GM18517 (cell line): ENCODE results near the gene KIAA0825.

Experiments used
- ATAC-seq: cut with Tn5 transposase; IDR thresholded peaks from one replicate; pipeline ENCODE4 v1.9.1; 2021; ENCODE audit warnings: mild to moderate bottlenecking, moderate library complexity; ENCODE audit not compliant: unreplicated experiment

Gene KIAA0825

DNA sequence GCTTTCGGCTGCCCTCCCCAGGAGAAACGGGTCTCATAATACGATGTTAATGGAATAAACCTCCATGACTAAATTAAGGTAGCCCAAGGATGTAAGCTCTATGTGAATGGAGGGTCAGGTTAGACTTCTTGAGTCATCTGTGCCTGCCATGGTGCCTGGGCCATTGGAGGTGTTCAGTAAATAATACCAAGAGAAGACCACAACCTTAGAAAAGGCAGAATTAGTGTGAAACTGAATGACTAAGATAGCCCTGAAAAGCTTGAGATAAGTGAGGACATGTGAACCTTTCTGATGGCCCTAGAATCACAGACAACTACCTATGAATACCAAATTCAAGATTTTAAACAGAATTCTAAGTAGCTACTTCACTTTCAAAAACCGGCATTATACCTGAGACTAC lies 160.6 kb downstream of the KIAA0825 start:
- ATAC-seq = no peak

- ATAC-seq = no peak
Observed at GRCh38 chr5:94445726-94446125, 172.7 kb downstream of the KIAA0825 start.

GRCh38 chr5:94442991-94443390 lies 175.4 kb downstream of the KIAA0825 start:
- no peak for ATAC-seq

DNA sequence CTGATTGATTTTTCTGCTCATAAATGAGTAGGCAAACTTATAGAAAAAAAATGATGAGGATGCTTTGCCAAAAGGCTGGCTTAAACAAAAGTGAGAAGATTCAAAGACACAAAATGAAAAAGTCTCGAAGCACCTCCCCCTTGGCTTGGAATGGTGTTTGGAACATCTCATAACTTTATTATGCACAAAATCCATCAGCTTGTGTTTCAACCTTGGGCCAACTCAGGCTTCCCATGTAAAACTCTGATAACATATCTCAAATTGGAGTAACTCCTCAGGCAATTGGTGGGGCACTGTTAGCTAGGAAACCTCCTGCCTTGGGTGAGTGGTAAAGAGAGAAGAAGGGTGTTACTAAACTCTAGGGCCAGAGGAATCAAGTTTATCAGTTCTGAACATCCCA lies 176.3 kb downstream of the KIAA0825 start:
- ATAC-seq = no peak

DNA sequence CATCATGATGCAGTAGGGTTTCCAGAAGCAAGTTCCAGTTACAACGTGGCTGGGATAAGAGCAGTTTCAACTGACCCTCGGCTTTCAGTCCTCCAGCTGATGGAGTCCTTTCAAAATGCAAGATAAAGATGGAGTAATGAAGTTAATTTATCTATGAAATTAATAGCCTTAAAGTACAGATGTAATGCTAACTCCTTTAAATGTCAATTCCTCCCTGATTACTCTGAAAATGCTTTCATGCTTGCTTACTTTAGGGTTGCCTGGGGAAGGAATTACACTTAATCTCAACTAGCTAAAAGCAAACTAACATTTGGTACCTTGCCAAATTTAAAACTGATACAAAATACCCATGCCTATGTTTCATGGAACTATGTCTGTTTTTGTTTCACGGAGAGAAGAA lies 178.4 kb downstream of the KIAA0825 start:
- no peak for ATAC-seq

DNA sequence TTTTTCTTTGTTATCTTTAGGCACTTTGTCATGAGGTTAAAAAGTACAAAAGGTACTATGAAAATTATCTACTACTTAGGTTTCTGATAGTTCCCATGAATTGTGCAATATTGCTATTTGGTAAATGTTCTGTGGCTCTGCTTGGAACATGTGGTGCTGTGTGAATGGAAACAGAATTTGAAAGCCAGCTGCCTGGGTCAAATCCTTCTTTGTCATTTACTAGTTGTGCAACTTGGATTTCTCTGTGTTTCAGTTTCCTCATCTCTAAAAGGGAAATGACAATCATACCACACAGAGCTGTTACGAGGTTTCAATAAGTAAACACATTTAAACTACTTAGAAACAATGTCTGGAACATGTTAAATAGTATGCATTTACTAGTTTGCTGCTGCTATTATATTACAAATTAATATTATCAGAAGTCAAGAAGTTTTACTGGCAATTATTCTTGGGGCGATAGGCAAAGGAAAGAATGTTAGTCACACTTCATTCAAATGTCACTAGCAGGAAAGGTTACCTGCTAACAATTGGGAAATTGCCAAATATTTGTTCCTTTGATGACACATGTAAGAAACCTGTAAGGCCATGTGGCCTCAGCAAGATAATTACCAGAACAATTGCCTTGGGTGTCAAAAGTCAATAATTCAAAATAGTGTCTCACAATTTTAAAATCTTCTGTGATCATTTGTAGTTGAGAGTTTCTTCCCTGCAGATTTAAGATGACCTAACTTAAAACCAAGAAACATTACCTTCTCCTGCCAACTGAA lies 184.8 kb downstream of the KIAA0825 start:
- no peak for ATAC-seq

GRCh38 chr5:94432499-94432898 lies 185.9 kb downstream of the KIAA0825 start:
- ATAC-seq = no peak

DNA sequence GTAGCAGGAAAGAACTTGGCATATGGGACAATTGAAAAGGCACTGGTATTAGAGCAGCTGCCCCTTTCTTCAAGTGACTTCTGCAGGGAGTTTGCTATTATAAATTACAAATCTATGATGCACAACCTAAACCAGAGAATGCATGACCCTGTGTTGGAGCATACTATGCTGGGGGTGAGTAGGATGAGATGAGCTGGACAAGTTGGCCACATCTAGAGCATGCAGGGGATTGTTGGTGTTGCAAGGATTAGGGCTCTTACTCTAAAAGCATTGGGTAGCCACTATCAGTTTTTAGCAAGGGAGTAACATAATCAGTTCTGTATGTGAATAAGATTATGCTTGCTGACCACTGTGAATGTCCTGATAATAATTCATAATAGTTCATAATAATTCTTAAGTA lies 186.7 kb downstream of the KIAA0825 start:
- no peak for ATAC-seq

DNA sequence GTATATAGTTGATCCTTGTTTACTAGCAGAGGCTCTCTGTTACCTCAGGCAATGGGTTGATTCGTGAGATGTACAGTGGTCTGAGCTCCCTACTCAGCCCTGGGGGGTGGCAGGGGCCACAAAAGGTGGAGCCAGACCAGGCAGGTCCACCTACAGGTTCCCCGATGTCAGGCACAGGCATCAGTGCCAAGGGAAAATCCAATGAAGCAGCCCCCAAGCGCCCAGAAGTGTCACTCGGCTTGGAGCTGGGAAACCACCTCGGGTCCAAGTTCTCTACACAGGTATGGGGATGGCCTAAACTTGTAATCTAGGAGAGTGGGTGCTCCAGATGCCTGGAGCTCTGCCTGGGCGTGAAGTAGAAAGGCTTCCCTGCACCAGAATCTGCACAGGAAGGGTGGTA lies 188.8 kb downstream of the KIAA0825 start:
- no peak for ATAC-seq

DNA sequence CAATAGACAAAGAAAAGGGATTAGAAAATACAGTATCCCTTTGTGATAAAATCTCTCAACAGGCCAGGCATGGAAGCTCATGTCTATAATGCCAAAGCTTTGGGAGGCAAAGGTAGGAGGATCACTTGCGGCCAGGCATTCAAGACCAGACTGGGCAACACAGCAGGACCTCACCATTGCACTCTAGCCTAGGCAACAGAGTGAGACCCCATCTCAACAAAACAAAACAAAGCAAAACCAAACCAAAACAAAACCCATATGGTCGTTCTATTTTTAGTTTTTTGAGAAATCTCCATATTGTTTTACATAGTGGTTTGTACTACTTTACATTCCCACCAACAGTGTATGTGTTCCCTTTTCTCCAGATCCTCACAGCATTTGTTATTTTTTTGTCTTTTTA lies 193.0 kb downstream of the KIAA0825 start:
- no peak for ATAC-seq

GRCh38 chr5:94423411-94423810 lies 195.0 kb downstream of the KIAA0825 start:
- ATAC-seq = no peak

DNA sequence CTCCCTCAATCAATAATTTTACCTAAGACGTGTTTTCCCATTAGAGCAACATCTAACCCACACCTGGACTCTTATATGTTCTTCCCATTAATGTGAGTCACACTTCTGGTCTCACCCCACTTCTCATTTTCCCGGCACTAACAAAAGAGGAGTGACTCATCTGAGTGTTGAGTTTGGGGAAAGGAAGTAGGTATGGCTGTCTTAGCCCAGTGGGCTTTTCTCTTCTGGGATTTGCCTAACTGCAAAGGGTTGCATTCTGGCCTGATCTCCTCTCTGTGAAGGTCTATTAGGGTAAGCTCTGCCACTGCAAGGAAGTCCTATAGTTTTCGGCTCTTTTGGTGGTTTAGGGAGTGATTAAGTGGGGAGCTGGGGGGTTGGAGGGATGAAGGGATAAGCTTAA lies 195.6 kb downstream of the KIAA0825 start:
- no peak for ATAC-seq

DNA sequence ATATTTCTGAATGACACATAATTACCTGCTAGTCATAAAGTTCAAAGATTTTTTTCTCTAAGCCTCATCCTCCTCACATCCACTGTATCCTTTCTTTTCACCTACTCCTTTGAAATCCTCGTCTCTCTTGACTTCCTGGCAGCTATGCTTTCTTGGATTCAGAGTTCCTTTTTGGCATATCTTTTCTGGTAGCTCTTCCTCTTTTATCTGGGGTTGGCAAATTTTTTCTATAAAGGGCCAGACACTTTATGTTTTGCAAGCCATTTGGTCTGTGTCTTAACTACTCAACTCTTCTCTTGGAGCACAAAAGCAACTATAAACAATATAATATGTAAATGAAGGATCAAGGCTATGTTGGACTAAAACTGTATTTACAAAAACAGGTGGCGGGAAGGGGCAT lies 197.5 kb downstream of the KIAA0825 start:
- ATAC-seq = no peak

DNA sequence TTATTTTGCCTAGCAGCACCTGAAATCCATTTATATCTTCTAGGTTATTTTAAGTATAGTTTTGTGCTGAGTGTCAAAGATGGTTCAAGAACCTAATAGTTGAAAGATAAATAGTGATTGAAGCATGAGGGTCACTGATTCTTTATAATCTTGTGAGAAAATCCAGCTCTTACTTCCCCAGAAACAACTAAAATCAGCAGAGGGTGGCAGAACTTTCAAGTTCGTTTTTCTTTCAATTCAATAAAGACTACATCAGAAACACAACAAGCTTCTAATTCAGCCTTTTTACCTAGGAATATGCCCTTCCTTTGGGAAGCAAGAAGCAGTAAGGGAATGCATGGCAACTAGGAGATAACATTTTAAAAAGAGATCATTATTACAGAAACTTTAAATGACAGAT lies 202.6 kb downstream of the KIAA0825 start:
- no peak for ATAC-seq

GRCh38 chr5:94409440-94409839 lies 209.0 kb downstream of the KIAA0825 start:
- ATAC-seq = no peak

DNA sequence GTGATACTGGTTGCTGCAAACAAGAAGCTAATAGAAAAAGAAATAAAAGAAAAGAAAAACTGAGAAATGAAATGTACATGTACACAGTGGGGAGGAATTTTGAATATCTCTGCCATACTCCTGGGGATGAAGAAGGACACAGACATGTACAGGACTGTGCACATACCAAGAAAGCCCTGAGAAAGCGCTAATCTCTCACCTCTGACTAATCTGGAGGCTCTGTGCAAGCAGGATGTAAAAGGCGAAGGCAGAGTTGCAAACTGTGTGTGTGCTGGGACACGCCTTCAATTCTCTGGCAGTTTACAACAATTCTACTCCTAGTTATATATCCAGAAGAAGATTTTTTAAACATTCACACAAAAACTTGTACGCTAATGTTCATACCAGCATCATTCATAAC lies 211.4 kb downstream of the KIAA0825 start:
- ATAC-seq = no peak

DNA sequence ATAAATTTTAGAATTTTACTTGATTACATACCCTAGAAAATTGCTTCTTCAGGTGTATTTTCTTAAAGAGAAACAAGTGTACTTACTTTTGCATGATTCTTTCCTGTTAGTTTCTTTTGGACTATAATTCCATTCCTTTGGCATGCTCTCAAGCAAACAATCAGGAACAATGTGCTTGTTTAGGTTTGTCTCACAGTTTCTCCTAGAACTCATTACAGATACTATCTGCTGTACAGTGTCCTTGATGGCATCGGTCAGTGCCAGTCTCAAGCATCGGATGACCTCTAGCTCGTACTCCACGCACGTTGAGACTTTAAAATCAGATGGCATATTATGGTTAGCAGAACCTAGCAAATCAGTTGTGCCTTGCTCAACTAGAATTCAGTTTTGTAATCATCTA lies 214.9 kb downstream of the KIAA0825 start:
- ATAC-seq = no peak

DNA sequence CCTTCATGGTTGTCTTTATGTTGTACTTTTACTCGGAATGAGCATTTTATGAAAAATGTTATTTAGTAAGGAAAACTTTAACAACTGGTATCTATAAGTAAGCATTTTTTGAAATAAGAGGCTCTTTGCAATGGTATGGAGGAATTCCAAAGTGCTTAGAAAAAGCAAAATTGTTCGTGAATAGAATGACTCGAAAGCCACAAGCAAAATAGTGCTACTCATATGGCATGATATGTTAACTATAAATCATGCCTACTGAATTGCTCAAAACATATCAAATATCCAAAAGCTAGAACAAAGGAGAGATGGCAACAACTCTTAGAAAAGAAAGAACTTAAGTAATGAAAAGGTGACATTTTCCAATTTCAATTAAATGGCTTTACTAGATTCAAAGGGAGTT lies 216.3 kb downstream of the KIAA0825 start:
- no peak for ATAC-seq

GRCh38 chr5:94397508-94397907 lies 220.9 kb downstream of the KIAA0825 start:
- ATAC-seq = no peak

- no peak for ATAC-seq
Observed at GRCh38 chr5:94396687-94397086, 221.7 kb downstream of the KIAA0825 start.

GRCh38 chr5:94395468-94395867 lies 222.9 kb downstream of the KIAA0825 start:
- ATAC-seq = no peak

GRCh38 chr5:94391996-94392395 lies 226.4 kb downstream of the KIAA0825 start:
- ATAC-seq = no peak

GRCh38 chr5:94389515-94389899 lies 228.9 kb downstream of the KIAA0825 start:
- no peak for ATAC-seq
